Neural cell (in vitro differentiated cells): ENCODE data around the gene LIG4. TPM values are rescaled to one million over a fixed set of nuclear protein-coding genes. Genes with fewer than 3 reads are reported as not detected.
A peak's percentile ranks its signal among the peaks of the same experiment; 100 is the strongest.

ENCODE experiments used
- H2AFZ ChIP-seq: fragments of 200-600, 300-800 bp; sonication (generic), shearing (Covaris generic); 2 replicates; pipeline ENCODE4 v1.6.0; 2014; ENCODE audit warnings: low read depth, mild to moderate bottlenecking, antibody characterized with exemption, low read length, moderate library complexity
- H3F3A ChIP-seq: fragments of 200-600 bp; shearing (Covaris generic); 2 replicates; pipeline ENCODE4 v1.6.1; 2016; ENCODE audit warnings: mild to moderate bottlenecking, moderate library complexity, mixed read lengths, antibody characterized with exemption, low read length; ENCODE audit not compliant: insufficient read depth, poor library complexity, severe bottlenecking
- H3K27ac ChIP-seq: fragments of 200-600, 300-800 bp; sonication (generic), shearing (Covaris generic); 2 replicates; pipeline ENCODE4 v1.5.1; 2014; ENCODE audit warnings: mild to moderate bottlenecking, low read length, moderate library complexity
- H3K27me3 ChIP-seq: fragments of 300-800, 200-600 bp; sonication (generic), shearing (Covaris generic); 2 replicates; pipeline ENCODE4 v1.6.0; 2014; ENCODE audit warnings: mild to moderate bottlenecking, low read depth, low read length, moderate library complexity; ENCODE audit not compliant: insufficient read depth
- H3K36me3 ChIP-seq: fragments of 300-800, 200-600 bp; sonication (generic), shearing (Covaris generic); 2 replicates; pipeline ENCODE4 v1.5.1; 2014; ENCODE audit warnings: mild to moderate bottlenecking, antibody characterized with exemption, low read length, moderate library complexity; ENCODE audit not compliant: insufficient read depth
- H3K4me2 ChIP-seq: fragments of 300-800, 200-600 bp; sonication (generic), shearing (Covaris generic); 2 replicates; pipeline ENCODE4 v1.6.0; 2014; ENCODE audit warnings: mild to moderate bottlenecking, low read length
- H3K4me3 ChIP-seq: fragments of 300-800, 200-600 bp; sonication (generic), shearing (Covaris generic); 2 replicates; pipeline ENCODE4 v1.5.1; 2014; ENCODE audit warnings: mild to moderate bottlenecking, low read length, moderate library complexity
- H3K79me2 ChIP-seq: fragments of 200-600 bp; shearing (Covaris generic); replicated peaks from 2 replicates; pipeline ENCODE4 v1.6.0; 2014; ENCODE audit warnings: mild to moderate bottlenecking, low read length, moderate library complexity; ENCODE audit not compliant: insufficient read depth
- H3K9ac ChIP-seq: fragments of 300-800, 200-600 bp; sonication (generic), shearing (Covaris generic); 2 replicates; pipeline ENCODE4 v1.6.1; 2016; ENCODE audit warnings: mild to moderate bottlenecking, low read length, mixed read lengths
- H3K9me2 ChIP-seq: fragments of 200-600 bp; shearing (Covaris generic); 2 replicates; pipeline ENCODE4 v1.6.1; 2016; ENCODE audit warnings: mild to moderate bottlenecking, low read length, mixed read lengths; ENCODE audit not compliant: insufficient read depth
- H3K9me3 ChIP-seq: fragments of 200-600, 300-800 bp; sonication (generic), shearing (Covaris generic); 2 replicates; pipeline ENCODE4 v1.6.1; 2016; ENCODE audit warnings: mild to moderate bottlenecking, mixed run types, low read length, moderate library complexity, mixed read lengths
- H4K20me1 ChIP-seq: fragments of 200-600 bp; shearing (Covaris generic); 2 replicates; pipeline ENCODE4 v1.6.1; 2016; ENCODE audit warnings: mild to moderate bottlenecking, mixed run types; ENCODE audit not compliant: insufficient read depth
- CTCF ChIP-seq: fragments of 450-650 bp; IDR thresholded peaks from 2 replicates; pipeline ENCODE4 v1.5.1; 2014; ENCODE audit warnings: antibody characterized with exemption, mild to moderate bottlenecking, moderate library complexity; ENCODE audit not compliant: poor library complexity, severe bottlenecking
- EP300 ChIP-seq: fragments of 450-650 bp; conservative IDR thresholded peaks from 2 replicates; pipeline ENCODE4 v1.6.1; 2014; ENCODE audit warnings: antibody characterized with exemption, mild to moderate bottlenecking, moderate library complexity; ENCODE audit not compliant: poor library complexity, severe bottlenecking
- EZH2 ChIP-seq: fragments of 200-600, 300-800 bp; shearing (Covaris generic), sonication (generic); IDR thresholded peaks from 2 replicates; pipeline ENCODE4 v1.6.1; 2014; ENCODE audit warnings: antibody characterized with exemption, low read length, borderline replicate concordance, mild to moderate bottlenecking; ENCODE audit not compliant: insufficient read depth, poor library complexity, severe bottlenecking
- MXI1 ChIP-seq: fragments of 450-650 bp; conservative IDR thresholded peaks from 2 replicates; pipeline ENCODE4 v1.6.1; 2014; ENCODE audit warnings: antibody characterized with exemption, mild to moderate bottlenecking; ENCODE audit not compliant: poor library complexity, severe bottlenecking
- POLR2AphosphoS5 ChIP-seq: IDR thresholded peaks from 2 replicates; pipeline ENCODE4 v1.6.1; 2012
- RAD21 ChIP-seq: fragments of 450-650 bp; conservative IDR thresholded peaks from 2 replicates; pipeline ENCODE4 v1.6.1; 2014; ENCODE audit warnings: antibody characterized with exemption, mild to moderate bottlenecking, moderate library complexity
- REST ChIP-seq: IDR thresholded peaks from 2 replicates; pipeline ENCODE4 v1.6.1; 2012; ENCODE audit warnings: borderline replicate concordance
- SMC3 ChIP-seq: fragments of 450-650 bp; conservative IDR thresholded peaks from 2 replicates; pipeline ENCODE4 v1.6.1; 2014; ENCODE audit warnings: antibody characterized with exemption, mild to moderate bottlenecking, moderate library complexity; ENCODE audit not compliant: poor library complexity
- TAF1 ChIP-seq: IDR thresholded peaks from 2 replicates; pipeline ENCODE4 v1.6.1; 2012; ENCODE audit warnings: low read depth
- polyA plus RNA-seq: library from polyadenylated mRNA; depleted of rRNA; stranded (reverse); fragments of >200 nt; gene quantifications from 2 replicates; pipeline ENCODE4 v1.2.3, GENCODE V29; 2014

LIG4 gene
- polyA plus RNA-seq, 1 donor from 2014 or later = 28.8 TPM

GRCh38 chr13:108223687-108224503 lies 8.6 kb upstream of the LIG4 start:
- peaks cover 65% of the 10 kb centered on the region for H3K79me2 ChIP-seq
- no peaks in the 10 kb centered on the region for H3F3A ChIP-seq
- H4K20me1 ChIP-seq = no peaks in the 10 kb centered on the region
- no peak for TF ChIP-seq CTCF
- TF ChIP-seq TAF1 = no peak
- TF ChIP-seq REST = no peak
- no peak for TF ChIP-seq EZH2
- no peak for TF ChIP-seq SMC3
- no peak for TF ChIP-seq POLR2AphosphoS5
- TF ChIP-seq RAD21 = no peak
- no peak for TF ChIP-seq MXI1
- TF ChIP-seq EP300 = no peak
- H3K27ac ChIP-seq = no peak overlapping the region
- no peaks in the 10 kb centered on the region for H3K27me3 ChIP-seq
- H3K36me3 ChIP-seq = no peaks in the 10 kb centered on the region
- H3K4me2 ChIP-seq = no peak overlapping the region
- no peak overlapping the region for H3K9ac ChIP-seq
- no peaks in the 10 kb centered on the region for H3K9me2 ChIP-seq
- H3K4me3 ChIP-seq = no peak overlapping the region
- H2AFZ ChIP-seq = no peak overlapping the region
- no peaks in the 10 kb centered on the region for H3K9me3 ChIP-seq

GRCh38 chr13:108220041-108220440 lies 4.7 kb upstream of the LIG4 start:
- Histone ChIP-seq H3K4me2 (peak overlapping the region; percentile 54), H3K27me3 (no peaks in the 10 kb centered on the region), H3K9me3 (no peaks in the 10 kb centered on the region), H3K27ac (no peak overlapping the region), H3K9me2 (no peaks in the 10 kb centered on the region), H3K9ac (no peak overlapping the region), H4K20me1 (no peaks in the 10 kb centered on the region), H2AFZ (no peak overlapping the region), H3K79me2 (peaks cover 49% of the 10 kb centered on the region), H3K36me3 (no peaks in the 10 kb centered on the region), H3K4me3 (peak overlapping the region; percentile 89), H3F3A (no peaks in the 10 kb centered on the region)
- TF ChIP-seq RAD21 = no peak
- no peak for TF ChIP-seq REST
- TF ChIP-seq SMC3 = no peak
- no peak for TF ChIP-seq CTCF
- no peak for TF ChIP-seq POLR2AphosphoS5
- no peak for TF ChIP-seq TAF1
- TF ChIP-seq EP300 = no peak
- no peak for TF ChIP-seq EZH2
- no peak for TF ChIP-seq MXI1
